Amniotic epithelial cell (primary cell): Measurements from ENCODE around the gene KIF3C.
A peak's percentile ranks its signal among the peaks of the same experiment; 100 is the strongest.
"Not testable (repeated sequence)": the region's sequence is repeated elsewhere in the genome, so short reads cannot be mapped to it uniquely, and the experiment has no call there.

Experiments
- DNase-seq: peaks from one replicate; pipeline ENCODE4 v3.0.0-alpha.2; 2010; ENCODE audit warnings: low read depth

Gene KIF3C

DNA sequence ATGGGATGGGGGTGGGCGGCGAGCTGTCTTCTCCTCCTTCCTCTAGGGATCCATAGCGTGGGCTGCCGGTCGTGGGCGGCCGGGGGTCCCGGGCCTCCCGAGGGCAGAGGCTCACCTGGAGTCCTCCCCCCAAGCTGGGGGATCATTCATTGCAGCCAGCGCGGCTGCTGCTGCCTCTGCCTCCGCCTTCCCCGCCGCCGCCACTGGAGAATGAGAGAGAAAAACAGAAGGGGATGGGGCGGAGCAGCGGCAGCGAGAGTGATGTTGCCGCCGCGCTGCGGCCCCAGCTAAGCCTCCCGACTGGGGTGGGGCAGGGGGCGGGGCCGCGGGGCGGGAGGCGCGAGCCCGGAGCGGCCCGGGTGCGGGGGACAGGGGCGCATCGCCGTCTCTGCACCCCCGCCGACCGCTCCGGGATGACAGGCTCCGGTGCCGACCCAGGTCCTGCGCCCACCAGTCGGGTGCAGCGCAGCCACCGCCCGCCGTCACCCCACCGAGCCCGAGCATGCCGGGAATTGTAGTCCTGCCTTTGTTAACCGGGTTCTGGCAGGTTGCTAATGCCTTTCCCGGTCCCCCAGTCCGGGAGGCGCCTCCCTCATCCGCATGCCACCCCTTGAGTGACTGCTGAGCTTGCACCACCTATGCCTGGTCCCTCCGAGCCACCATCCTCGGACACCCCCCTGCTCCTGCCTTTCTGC, at the start of gene KIF3C:
Gene KIF3C, minus strand, starts transcription at position 225 of the 695 bp plus-strand sequence. CDS start 580 bp downstream, outside the sequence.
- peak; percentile 56 for DNase-seq

DNA sequence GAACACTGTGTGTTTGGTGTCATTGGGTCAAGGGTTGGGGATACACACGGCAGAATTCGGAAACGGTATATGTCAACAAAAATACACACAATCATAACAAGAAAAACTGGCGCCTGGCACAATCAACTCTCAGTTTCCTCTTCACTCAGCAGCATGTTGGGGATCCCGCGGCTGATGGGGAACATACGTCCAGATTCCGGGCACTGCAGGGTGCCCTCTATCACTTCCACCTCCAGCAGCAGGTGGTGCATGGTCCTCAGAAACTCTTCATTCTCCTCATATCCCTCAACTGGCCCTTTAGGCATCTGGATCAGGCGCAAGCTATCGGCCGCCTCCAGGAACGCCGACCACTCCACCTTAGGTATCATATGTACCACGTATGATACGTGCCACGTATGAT, 45.8 kb upstream of the KIF3C start:
- not testable (repeated sequence) for DNase-seq

DNA sequence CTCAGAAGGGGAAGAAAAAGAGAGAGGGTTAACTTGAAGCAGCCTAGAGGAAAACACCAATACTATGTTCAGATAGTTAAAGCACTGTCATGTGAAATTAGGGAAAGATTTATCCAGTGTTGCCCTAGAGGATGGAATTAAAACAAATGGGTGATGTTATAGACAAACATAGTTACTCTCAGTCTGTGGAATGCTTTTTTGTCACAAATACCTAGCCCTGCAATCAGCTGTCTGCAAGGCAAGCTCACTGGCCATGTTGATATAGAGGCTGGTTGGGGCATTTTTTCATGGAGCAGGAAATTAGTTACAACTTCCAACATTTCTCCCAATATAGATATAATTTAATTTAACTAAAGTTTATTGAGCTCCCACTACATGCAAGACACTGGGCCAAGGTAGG, 43.2 kb upstream of the KIF3C start:
- no peak for DNase-seq

DNA sequence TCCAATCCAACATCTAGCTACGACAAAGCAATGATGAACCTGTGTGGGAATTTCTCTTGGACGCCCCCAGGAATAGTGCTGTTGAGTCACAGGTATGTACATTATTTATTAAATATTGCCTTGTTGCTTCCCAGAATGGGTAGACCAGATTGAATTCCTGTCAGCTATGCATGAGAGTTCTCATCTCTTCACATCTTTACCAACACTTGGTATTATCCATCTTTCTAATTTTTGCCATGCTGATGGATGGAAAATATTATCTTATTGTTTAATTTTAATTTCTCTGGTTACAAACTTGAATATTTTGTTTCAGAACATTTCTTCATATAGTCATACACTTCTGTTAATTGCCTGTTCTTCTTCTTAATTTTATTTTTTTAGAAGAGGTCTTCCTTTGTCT, 42.0 kb upstream of the KIF3C start:
- no peak for DNase-seq

DNA sequence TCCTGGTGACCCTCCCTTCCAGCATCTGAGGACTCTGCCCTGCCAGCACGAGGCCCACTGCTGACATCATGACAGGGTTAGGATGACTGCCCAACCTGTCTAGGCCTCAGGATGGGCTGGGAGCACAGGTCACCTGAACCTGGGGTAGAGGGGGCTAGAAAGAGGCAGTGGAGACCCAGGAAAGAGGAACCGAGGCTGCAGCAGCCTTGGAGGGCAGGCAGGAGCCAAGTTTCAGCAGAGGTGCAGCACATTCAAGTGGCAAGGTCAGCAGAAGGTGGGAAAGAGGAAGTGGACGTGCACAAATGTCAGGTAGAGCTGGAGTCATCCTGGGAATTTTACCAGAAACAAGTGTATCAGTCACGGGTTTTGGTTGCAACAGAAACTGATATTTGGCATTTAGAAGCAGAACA, 37.9 kb upstream of the KIF3C start:
- DNase-seq, result no peak

DNA sequence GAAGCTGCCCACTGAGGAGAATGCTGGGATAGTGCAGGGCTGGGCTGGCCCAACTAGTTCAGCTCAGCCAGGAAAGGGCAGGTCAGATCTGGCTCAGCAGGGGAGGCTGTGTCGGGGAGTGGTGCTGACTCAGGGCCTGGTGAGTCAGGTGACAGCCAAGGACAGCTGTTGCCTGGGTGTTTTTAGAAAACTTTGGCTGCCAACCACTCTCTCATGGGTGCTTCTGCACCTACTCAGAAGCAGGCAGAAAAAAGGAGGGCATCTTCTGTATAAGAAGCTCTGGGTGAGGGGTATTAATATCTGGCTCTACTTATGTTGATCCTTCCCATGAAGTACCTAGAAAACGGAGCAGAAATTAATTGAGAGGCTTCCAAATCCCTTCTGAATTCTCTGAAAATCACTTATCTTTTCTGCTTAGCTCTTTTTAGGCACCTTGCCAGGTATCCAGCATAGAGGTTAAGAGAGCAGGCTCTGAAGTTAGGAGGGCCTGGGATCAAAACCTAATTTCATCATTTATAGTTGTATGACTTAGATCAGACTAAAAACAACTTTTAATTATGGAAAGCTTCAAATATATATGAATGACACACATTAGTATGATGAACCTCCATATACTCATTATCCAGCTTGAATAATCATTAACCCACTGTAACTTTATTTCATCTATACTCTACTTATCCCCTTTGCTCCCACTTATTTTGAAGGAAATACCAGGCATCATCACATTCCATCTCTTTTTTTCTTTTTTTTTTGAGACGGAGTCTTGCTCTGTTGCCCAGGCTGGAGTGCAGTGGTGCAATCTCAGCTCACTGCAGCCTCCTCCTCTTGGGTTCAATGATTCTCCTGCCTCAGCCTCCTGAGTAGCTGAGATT, 36.1 kb upstream of the KIF3C start:
- DNase-seq, result peak; percentile 88

DNA sequence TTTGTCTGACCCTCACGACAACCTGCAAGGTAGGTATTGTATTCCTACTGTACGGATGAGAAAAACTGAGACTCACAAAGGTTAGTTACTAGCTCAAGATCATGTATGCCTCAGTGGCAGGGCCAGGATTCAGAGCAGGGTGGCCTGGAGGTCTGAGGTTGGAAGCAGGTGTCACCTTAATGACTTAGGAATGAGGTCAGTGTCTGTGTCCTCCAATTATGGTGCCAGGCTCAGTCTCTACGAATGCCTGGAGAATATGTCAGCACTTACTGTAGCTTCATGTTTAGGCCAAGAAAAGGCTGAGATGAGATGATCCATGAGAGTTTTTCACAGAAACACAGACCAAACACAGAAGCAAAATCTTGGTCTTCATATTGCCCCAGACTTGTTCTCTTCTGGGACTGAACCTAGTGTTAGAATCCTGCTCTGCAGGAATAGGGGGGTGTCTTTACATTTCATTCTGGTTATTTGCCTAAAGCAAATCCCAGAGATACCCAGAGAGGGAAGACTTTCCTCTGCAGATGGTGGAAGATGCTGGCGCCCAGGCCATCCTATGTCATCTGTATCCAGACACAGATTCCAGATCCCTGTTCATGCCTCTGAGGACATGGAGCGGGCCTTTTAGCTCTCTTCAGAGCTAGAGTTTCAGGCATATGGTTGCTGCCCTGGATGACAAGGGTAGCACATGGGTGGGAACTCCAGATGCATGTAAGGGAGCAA, 35.3 kb upstream of the KIF3C start:
- DNase-seq, result no peak

DNA sequence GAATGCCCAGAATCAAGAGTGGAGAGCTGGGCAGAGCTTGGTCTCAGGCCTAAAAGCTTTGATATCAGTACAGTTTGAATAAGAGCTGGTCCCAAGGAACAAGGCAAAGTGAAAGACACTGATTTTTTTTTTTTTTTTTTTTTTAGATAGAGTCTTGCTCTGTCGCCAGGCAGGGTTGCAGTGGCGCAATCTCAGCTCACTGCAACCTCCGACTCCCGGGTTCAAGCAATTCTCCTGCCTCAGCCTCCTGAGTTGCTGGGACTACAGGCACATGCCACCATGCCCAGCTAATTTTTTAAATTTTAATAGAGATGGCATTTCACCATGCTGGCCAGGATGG, 34.4 kb upstream of the KIF3C start:
- DNase-seq, result not testable (repeated sequence)

DNA sequence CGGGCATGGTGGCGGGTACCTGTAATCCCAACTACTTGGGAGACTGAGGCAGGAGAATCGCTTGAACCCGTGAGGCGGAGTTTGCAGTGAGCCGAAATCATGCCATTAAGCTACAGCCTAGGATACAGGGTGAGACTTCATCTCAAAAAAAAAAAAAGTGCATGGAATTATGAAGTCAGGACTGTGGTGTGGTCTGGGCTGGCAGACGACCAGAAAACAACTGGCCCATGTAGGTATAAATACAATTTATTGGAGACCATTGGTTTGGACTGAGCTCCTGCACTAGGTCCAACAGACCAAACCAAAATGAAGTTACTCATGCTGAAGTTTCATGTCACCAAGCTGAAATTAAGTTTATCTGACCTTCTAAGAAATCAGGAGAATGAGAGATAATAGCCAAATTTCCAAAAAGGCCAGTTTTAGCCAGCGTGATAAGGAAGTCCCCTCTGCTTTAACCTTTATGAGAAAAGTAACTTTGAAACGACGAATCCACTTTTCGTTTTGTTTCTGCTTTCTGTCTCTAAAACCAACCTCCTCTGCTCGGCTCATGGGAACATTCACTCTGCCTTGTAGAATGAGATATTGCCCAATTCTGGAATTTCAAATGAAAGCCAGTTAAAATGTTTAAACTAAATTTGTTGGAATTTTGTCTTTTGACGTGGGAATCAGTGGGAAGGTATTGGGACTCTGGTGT, 33.9 kb upstream of the KIF3C start:
- peak; percentile 58 for DNase-seq

DNA sequence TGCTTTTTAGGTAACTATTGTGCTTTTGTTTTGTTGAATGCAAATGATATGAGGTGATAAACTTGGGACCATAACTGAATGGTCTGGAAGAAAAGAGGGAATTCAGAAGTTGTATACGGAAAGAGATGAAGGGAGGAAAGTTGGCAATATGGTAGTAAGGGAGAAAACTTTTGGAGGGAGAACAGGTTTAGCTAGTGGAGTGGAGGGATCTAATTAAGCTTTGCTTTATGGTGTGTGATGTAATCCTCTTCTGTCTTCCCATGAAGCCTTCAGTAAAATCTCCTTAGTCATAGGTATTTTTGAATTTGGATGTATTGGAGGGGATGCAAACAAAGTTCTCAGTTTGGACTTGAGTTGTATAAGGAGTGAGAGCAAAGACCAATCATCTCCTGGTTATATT, 31.4 kb upstream of the KIF3C start:
- no peak for DNase-seq

DNA sequence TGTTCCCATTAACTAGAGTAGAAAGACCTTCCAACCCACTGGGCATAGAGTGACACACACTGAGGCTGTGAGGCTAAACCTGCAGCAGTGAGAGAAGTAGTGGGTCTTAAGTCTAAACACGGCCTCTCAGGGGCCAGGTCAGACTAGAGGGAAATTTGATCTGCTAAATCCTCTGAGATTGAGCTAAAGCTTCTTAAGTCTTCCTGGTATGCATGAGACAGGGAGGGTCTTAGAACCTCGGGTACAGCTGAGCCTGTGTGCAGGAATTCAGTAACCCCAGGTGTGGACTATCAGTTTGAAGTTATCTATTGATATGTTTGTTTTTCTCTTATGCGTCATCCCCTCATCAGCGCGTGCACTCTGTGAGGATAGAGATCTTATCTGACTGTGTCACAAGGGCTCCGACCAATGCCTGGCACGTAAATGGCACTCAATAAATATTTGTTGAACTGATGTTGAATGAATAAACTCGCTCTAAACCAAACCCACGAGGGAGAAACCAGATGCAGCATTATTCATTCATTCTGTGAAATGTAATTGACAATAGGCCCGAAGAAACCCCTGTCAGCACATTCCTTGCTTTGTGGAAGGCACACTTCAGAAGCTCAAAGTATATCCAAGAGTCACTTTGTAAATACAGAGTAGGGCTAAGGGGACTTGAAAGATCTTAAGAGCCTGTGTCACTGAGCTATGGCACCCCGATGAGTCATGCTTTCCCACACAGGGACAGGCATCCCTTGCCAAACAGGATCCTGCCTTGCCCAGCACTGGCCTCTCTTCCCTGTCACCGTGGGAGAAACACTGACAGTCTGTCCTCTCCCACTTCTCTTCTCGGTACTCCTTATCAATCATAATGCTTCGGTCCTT, 29.9 kb upstream of the KIF3C start:
- DNase-seq, result peak; percentile 72

DNA sequence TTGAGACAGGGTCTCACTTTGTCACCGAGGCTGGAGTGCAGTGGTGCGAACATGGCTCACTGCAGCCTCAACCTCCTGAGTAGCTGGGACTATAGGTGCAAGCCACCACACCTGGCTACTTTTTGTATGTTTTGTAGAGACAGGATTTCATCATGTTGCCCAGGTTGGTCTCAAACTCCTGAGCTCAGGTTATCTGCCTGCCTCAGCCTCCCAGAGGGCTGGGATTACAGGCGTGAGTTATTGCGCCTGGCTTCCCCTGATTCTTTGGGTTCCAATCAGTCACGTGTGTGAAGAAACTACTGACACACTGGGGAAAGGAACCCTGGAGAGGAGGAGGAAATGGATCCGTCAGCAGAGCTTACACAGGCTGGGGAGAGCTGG, 29.3 kb upstream of the KIF3C start:
- no peak for DNase-seq

DNA sequence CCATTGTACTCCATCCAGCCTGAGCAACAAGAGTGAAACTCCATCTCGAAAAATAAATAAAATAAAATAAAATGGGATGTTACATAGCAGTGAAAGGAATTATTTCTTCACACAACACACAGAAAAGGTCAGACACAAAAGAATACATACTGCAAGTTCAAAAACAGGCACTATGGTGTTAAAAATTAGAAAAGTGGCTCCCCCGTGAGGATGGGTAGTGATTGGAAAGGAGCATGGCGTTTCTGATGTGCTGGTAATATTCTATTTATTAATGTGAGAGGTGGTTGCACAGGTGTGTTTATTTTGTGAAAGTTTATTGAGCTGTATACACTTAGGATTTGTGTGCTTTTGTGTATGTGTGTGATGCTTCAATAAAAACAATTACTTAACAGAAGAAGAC, 28.6 kb upstream of the KIF3C start:
- no peak for DNase-seq

DNA sequence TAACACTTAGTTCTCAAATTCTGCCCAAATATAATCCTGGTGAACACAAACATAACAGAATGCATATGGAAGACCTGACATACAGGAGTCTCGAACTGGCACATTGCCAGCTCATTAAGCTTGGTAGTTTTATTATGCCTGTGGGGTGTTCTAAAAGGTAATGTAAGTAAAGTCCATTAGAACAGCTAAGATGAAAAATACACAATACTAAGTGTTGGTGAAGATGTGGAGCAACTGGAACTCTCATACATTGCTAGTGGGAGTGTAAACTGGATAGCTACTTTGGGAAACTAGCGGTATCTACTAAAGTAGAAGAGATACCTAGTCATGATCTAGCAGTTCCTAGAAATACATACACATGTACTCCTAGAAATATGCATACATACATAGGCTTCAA, 27.3 kb upstream of the KIF3C start:
- DNase-seq, result no peak

DNA sequence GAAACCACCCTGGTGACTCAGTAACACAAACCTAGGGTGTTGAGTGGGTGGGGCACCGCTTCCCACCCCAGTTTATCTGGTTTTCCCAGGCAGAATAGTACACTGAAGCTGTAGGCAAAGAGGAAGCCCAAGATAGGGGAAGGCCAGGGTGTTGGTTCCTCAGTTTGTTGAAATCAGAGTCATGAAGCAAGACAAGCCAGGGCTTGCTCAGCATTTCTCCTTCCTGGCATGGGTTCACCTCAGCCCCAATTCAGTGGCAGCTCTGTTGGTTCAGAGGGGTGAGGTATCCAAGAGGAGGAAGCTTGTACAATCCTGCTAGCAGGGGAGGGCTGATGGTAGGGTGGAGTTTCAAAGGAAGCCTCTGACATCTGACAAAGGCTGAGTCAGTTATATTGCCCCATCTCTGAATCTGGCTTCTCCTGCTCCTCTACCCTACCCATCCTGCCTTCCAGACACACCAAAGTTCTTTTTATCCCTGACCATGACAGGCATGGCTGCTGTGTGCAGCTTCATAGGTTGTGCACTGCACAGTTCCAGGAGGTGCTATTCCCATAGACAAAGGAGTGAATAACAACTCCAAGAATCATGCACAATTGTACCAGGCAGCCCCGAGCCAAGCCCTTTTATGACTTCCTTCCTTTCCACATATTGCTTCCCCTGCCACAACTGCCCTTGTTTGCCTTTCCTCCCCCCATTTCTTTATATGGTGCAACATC, 26.7 kb upstream of the KIF3C start:
- peak; percentile 90 for DNase-seq

DNA sequence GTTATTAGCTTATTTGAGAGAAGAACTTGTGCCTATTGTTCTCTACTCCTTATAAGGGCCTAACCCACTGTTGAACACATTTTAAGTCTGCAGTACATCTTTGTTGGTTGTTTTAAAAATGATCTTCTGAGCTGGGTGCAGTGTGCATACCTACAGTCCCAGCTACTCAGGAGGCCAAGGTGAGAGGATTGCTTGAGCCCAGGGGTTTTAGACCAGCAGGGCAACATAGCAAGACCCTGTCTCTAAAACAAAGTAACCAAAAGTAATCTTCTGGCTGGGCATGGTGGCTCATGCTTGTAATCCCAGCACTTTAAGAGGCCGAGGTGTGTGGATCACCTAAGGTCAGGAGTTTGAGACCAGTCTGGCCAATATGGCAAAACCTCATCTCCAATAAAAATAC, 25.8 kb upstream of the KIF3C start:
- DNase-seq, result no peak

DNA sequence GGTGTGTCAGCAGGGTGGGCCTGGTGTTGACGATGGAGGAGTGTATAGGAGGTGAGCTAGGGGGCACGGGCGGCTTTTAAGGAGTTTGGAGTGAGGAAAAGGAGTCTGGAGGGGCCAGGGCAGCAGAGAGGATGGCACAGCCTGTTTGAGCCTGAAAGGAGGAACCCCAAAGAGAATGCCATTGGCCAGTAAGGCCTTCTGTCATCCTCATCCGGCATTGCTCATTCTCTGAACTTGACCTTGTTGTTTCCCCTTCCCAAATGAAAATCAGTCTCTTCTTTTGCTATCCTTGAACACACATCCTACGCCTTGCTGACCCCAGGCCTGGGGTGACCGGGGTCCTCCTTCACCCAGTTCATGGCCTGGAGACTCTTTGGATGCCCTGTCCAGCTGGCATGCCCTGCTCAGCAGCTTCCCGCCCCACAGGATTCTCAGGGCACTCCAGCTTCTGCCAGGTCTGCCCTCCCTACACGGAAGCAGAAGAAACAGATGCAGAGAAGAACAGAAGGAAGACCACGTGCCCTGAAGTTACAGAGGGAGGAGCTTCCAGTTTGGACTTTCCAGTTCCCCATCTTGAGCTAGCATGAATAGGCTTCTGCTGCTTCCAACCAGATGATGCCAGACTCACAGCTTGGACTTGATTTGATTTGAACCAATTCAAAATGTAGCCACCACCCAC, 20.5 kb upstream of the KIF3C start:
- DNase-seq, result no peak

DNA sequence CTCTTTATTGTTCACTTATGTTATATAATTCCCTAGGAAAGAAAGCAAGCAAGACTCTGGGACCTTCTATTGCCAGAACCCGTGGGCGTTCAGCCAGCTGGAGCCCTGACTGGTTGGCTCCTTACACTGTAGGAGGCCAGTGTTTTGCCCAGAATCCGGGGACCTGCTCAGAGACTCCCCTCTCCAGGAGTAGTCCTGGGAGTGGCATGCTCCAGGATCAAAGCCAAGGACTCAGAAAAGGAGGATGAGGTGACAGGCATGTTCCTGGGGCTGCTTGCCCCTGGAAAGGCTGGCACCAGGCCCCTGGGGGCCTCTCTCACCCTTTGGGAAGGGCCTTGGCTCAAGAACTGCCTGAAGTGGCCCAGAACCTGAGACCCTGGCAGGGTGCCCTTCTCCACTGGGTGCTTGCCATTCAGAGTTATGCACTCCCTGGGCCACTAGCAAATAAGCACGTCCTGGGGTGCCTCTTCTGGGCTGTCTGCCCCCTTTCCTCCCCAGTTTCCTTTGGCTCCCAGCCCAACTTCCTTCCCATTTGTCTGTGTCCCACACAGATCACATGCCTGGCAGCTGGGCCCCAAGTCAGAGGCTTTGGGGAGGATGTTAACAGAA, 19.6 kb upstream of the KIF3C start:
- no peak for DNase-seq

DNA sequence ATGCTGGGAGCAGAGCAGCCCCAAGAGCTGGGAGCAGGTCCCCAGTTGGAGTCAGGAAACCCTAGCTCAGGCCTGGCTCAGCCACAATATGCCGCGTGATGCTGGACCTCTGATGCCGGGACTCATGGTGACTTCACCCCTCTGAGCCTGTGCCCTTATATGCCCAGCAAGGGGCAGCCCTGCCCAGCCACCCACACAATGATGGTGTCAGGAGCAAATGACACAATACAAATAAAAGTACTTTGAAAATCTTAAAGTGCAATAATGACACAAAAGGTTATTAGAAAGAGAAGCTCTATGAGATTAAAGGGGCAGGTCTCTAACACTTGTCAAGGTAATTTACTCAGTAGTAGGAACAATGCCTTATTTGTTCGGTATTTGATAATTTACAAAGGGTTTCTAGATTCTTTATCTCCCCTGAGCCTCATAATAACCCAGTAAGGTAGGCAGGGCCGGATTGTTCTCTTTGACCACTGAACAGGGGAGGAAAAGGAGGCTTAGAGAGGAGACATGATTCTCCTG, 18.3 kb upstream of the KIF3C start:
- no peak for DNase-seq
